ENCODE measurements around the gene SLC22A1. TPM values are rescaled to one million over a fixed set of nuclear protein-coding genes. Genes with fewer than 3 reads are reported as not detected.

The SLC22A1 gene
- total RNA-seq: 0.12 and 0.49 TPM in 2 replicates

DNA sequence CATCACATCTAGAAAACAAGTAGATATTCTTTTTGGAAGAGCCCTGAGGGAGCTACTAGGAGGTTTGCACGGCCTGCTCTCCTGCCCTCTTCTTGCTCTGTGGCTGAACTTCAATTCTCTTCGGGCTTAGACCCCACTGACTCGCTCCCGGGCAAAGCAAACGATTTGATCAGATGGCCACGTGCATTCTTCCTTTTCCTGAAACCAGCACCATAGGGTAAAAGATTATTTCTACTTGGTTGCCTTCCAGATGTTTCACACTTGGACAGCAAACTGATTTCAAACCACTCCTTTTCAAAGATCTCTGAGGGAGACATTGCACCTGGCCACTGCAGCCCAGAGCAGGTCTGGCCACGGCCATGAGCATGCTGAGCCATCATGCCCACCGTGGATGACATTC lies at the start of gene SLC22A1:
SLC22A1 (plus strand) TSS at position 258 of the 400 bp plus-strand sequence; CDS start at position 379, 121 bp downstream.

Small RNAs within 50 kb of the gene (small RNA-seq; reads per million reads assigned to genes)
- gene AL645733.1: not detected

Other genes with a start within 250 kb of the SLC22A1 start
- not detected in 2 replicates for gene MAS1, start 230.8 kb upstream of the SLC22A1 start, total RNA-seq
- gene IGF2R, start 152.7 kb upstream of the SLC22A1 start, total RNA-seq: 95.2 and 115 TPM in 2 replicates
- gene SLC22A2, start 137.0 kb downstream of the SLC22A1 start, total RNA-seq: not detected in 2 replicates
- gene SLC22A3, start 226.6 kb downstream of the SLC22A1 start, total RNA-seq: 0.12 and 0.16 TPM in 2 replicates

Data from hair follicle dermal papilla cell (primary cell).